HG03571 (cell line): ENCODE measurements around the gene AMHR2.
"Not testable (repeated sequence)": the region's sequence is repeated elsewhere in the genome, so short reads cannot be mapped to it uniquely, and the experiment has no call there.

Experiments
- ATAC-seq: cut with Tn5 transposase; IDR thresholded peaks from one replicate; pipeline ENCODE4 v1.9.1; 2021; ENCODE audit not compliant: unreplicated experiment

AMHR2 gene

GRCh38 chr12:53423597-53423996 is at the start of gene AMHR2:
TSS of gene AMHR2 (plus strand) at chr12:53423855. CDS start at chr12:53423935, 80 bp downstream.
- no peak for ATAC-seq

- not testable (repeated sequence) for ATAC-seq
Measured at GRCh38 chr12:53374277-53374676, 49.4 kb upstream of the AMHR2 start.

GRCh38 chr12:53376747-53377146 is 46.9 kb upstream of the AMHR2 start:
- ATAC-seq, result no peak

GRCh38 chr12:53378222-53378621 is 45.4 kb upstream of the AMHR2 start:
- no peak for ATAC-seq

GRCh38 chr12:53378724-53379388 is 44.8 kb upstream of the AMHR2 start:
- ATAC-seq, result no peak

- peak; percentile 63 for ATAC-seq
Measured at GRCh38 chr12:53379389-53380103, 44.1 kb upstream of the AMHR2 start.

GRCh38 chr12:53380104-53380793 is 43.4 kb upstream of the AMHR2 start, which contains the start of gene SP1:
TSS of gene SP1 (plus strand) at chr12:53380176. CDS start at chr12:53380292, 116 bp downstream.
- peak; percentile 35 for ATAC-seq

- ATAC-seq, result no peak
Measured at GRCh38 chr12:53380794-53381730, 42.6 kb upstream of the AMHR2 start.

- no peak for ATAC-seq
Measured at GRCh38 chr12:53381731-53382630, 41.7 kb upstream of the AMHR2 start.

- no peak for ATAC-seq
Measured at GRCh38 chr12:53383258-53383657, 40.4 kb upstream of the AMHR2 start.

- not testable (repeated sequence) for ATAC-seq
Measured at GRCh38 chr12:53386381-53386780, 37.3 kb upstream of the AMHR2 start.

GRCh38 chr12:53388932-53389331 is 34.7 kb upstream of the AMHR2 start:
- ATAC-seq, result no peak

- no peak for ATAC-seq
Measured at GRCh38 chr12:53389702-53390101, 34.0 kb upstream of the AMHR2 start.

- no peak for ATAC-seq
Measured at GRCh38 chr12:53391724-53392123, 31.9 kb upstream of the AMHR2 start.

- no peak for ATAC-seq
Measured at GRCh38 chr12:53399896-53400295, 23.8 kb upstream of the AMHR2 start.

GRCh38 chr12:53402351-53402750 is 21.3 kb upstream of the AMHR2 start:
- not testable (repeated sequence) for ATAC-seq

GRCh38 chr12:53402871-53403270 is 20.8 kb upstream of the AMHR2 start:
- ATAC-seq, result no peak

- ATAC-seq, result no peak
Measured at GRCh38 chr12:53410951-53411350, 12.7 kb upstream of the AMHR2 start.

- no peak for ATAC-seq
Measured at GRCh38 chr12:53413485-53414204, 10.0 kb upstream of the AMHR2 start.
